Measurements from ENCODE around the gene RIN3. TPM values are rescaled to one million over a fixed set of nuclear protein-coding genes. Genes with fewer than 3 reads are reported as not detected.

RIN3 gene
- total RNA-seq, 1 donor: 7.2 TPM

- H3K4me3 ChIP-seq (ENCODE audit: low read depth, low read length): no peak overlapping the region
- no peak for TF ChIP-seq CTCF (IDR thresholded peaks at IDR 0.05; ENCODE audit: insufficient read depth, low read length)
- no peak for DNase-seq (ENCODE audit: low read depth)
These were observed 61.6 kb downstream of the RIN3 start for GRCh38 chr14:92575061-92575747.

DNA sequence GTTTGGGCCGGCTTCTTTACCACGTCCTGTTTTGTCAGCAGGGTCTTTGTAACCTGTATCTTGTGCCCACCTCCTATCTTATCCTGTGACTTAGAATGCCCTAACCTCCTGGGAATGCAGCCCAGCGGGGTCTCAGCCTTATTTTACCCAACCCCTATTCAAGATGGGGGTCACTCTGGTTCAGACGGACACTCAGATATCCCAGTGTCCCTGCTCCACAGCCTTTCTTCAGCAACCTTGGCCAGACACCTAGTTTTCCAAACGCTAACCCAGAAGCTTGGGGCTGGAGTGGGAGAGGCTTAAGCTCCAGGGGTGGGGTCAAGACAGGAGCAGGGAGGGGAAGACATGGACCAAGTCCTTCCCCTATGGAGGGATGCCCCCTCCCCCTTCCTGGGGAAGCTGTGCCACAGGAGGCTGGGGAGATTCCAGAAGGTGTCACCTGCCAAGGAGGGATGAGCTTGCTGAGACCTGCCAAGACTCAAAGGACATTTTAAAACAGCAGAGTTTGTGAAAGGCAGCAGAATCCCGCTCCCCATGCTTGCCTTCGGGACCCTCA lies 62.2 kb downstream of the RIN3 start:
- no peak overlapping the region for H3K4me3 ChIP-seq (ENCODE audit: low read depth, low read length)
- TF ChIP-seq CTCF (IDR thresholded peaks at IDR 0.05; ENCODE audit: insufficient read depth, low read length): no peak

GRCh38 chr14:92577321-92577742 lies 63.8 kb downstream of the RIN3 start:
- no peak overlapping the region for H3K4me3 ChIP-seq (ENCODE audit: low read depth, low read length)
- no peak for DNase-seq (ENCODE audit: low read depth)
- TF ChIP-seq CTCF (IDR thresholded peaks at IDR 0.05; ENCODE audit: insufficient read depth, low read length): no peak

More for the DNA sequence above, 62.2 kb downstream of the RIN3 start:
- DNase-seq (ENCODE audit: low read depth): no peak

GRCh38 chr14:92578511-92578910 lies 64.9 kb downstream of the RIN3 start:
- DNase-seq (ENCODE audit: low read depth): peak; percentile 62
- no peak overlapping the region for H3K4me3 ChIP-seq (ENCODE audit: low read depth, low read length)
- no peak for TF ChIP-seq CTCF (IDR thresholded peaks at IDR 0.05; ENCODE audit: insufficient read depth, low read length)

DNA sequence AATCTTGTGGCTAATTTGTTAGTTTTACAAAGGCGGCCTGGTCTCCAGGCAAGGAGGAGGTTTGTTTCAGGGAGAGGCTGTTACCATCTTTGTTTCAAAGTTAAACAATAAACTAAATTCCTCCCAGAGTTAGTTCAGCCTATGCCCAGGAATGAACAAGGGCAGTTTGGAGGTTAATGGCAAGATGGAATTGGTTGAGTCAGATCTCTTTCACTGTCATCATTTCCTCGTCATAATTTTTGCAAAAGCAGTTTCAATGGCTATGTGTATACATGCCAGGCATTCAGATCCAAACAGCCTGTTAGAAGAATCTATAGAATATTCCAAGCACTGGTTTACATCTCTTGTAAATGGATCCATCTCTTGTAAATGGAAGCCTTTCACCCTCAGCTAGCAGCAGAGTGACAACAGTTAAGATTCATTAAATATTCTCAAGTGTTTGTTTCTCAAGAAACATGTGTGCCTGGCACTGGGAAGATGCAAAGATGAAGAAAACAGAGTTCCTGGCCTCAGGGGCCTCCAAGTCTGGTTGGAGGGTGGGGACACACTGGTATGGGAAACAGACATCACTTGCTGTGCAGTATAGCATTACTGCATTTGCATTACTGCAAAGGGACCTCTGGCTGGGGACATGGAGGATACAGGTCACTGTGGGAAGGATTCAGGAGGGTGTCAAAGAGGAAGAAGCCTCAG lies 65.8 kb downstream of the RIN3 start:
- DNase-seq (ENCODE audit: low read depth): no peak
- TF ChIP-seq CTCF (IDR thresholded peaks at IDR 0.05; ENCODE audit: insufficient read depth, low read length): no peak
- H3K4me3 ChIP-seq (ENCODE audit: low read depth, low read length): no peak overlapping the region

GRCh38 chr14:92581206-92581605 lies 67.6 kb downstream of the RIN3 start:
- no peak overlapping the region for H3K4me3 ChIP-seq (ENCODE audit: low read depth, low read length)
- no peak for DNase-seq (ENCODE audit: low read depth)
- TF ChIP-seq CTCF (IDR thresholded peaks at IDR 0.05; ENCODE audit: insufficient read depth, low read length): no peak
